GM12878 (cell line): ENCODE results near the gene SDS. TPM values are rescaled to one million over a fixed set of nuclear protein-coding genes. Genes with fewer than 3 reads are reported as not detected.
A peak's percentile ranks its signal among the peaks of the same experiment; 100 is the strongest.

Experiments used
- BACH1 ChIP-seq: fragments of 450-650 bp; IDR thresholded peaks from 2 replicates; pipeline ENCODE4 v1.6.1; 2017; ENCODE audit warnings: mild to moderate bottlenecking, borderline replicate concordance
- BHLHE40 ChIP-seq, 2 experiments: fragments of 450-650 bp in 1 of 2; IDR thresholded peaks; 2 replicates each; pipeline ENCODE4 v1.6.1; 2011 to 2017; ENCODE audit warnings: low read depth in 2 of 2, borderline replicate concordance in 1 of 2, improper control_type of control experiment in 1 of 2, low read length in 1 of 2, mild to moderate bottlenecking in 1 of 2
- BRCA1 ChIP-seq: IDR thresholded peaks from 2 replicates; pipeline ENCODE4 v1.6.1; 2011; ENCODE audit warnings: low read depth, low read length, improper control_type of control experiment
- CHD2 ChIP-seq: IDR thresholded peaks from 2 replicates; pipeline ENCODE4 v1.6.1; 2011; ENCODE audit warnings: low read depth, low read length, improper control_type of control experiment, borderline replicate concordance
- CREM ChIP-seq: IDR thresholded peaks from 2 replicates; pipeline ENCODE4 v1.6.1; 2014; ENCODE audit warnings: antibody characterized with exemption, low read depth
- DPF2 ChIP-seq: fragments of 450-650 bp; IDR thresholded peaks from 2 replicates; pipeline ENCODE4 v1.6.1; 2017; ENCODE audit warnings: mild to moderate bottlenecking
- EZH2 ChIP-seq: IDR thresholded peaks from 2 replicates; pipeline ENCODE4 v1.6.1; 2012; ENCODE audit warnings: low read depth, mild to moderate bottlenecking, control low read depth, inconsistent platforms, low read length, borderline replicate concordance; ENCODE audit not compliant: control insufficient read depth
- GABPA ChIP-seq: IDR thresholded peaks from 2 replicates; pipeline ENCODE4 v1.6.1; 2014; ENCODE audit warnings: antibody characterized with exemption, low read depth, mild to moderate bottlenecking, inconsistent platforms
- GATAD2B ChIP-seq: fragments of 450-650 bp; conservative IDR thresholded peaks from 2 replicates; pipeline ENCODE4 v1.6.1; 2017; ENCODE audit warnings: low read depth, mild to moderate bottlenecking, moderate library complexity
- HDAC2 ChIP-seq: fragments of 200-600 bp; sonication (generic); IDR thresholded peaks from 2 replicates; pipeline ENCODE4 v1.6.1; 2017
- IRF3 ChIP-seq: fragments of 450-650 bp; IDR thresholded peaks from 2 replicates; pipeline ENCODE4 v1.6.1; 2014; ENCODE audit warnings: mild to moderate bottlenecking
- NFYB ChIP-seq: IDR thresholded peaks from 2 replicates; pipeline ENCODE4 v1.6.1; 2011; ENCODE audit warnings: low read depth, mild to moderate bottlenecking, low read length, improper control_type of control experiment, moderate library complexity; ENCODE audit not compliant: insufficient read depth
- NKRF ChIP-seq: fragments of 450-650 bp; conservative IDR thresholded peaks from 2 replicates; pipeline ENCODE4 v1.6.1; 2017; ENCODE audit warnings: mild to moderate bottlenecking, moderate library complexity
- POLR2A ChIP-seq: IDR thresholded peaks from 2 replicates; pipeline ENCODE4 v1.6.1; 2011; ENCODE audit warnings: low read depth, mild to moderate bottlenecking, low read length
- SIN3A ChIP-seq: IDR thresholded peaks from 2 replicates; pipeline ENCODE4 v1.6.1; 2012; ENCODE audit warnings: low read depth, low read length, improper control_type of control experiment
- SMAD5 ChIP-seq: IDR thresholded peaks from 2 replicates; pipeline ENCODE4 v1.6.1; 2016; ENCODE audit warnings: antibody characterized with exemption, low read depth
- SP1 ChIP-seq: IDR thresholded peaks from one replicate; pipeline ENCODE4 v1.6.1; 2011; ENCODE audit warnings: low read depth, low read length
- SREBF2 ChIP-seq: IDR thresholded peaks from 2 replicates; pipeline ENCODE4 v1.6.1; 2012; ENCODE audit warnings: mild to moderate bottlenecking, low read length
- TAF1 ChIP-seq: IDR thresholded peaks from 2 replicates; pipeline ENCODE4 v1.6.1; 2011; ENCODE audit warnings: mild to moderate bottlenecking, low read depth, low read length, borderline replicate concordance
- TCF3 ChIP-seq: IDR thresholded peaks from 2 replicates; pipeline ENCODE4 v1.6.1; 2012; ENCODE audit warnings: low read depth, mild to moderate bottlenecking, low read length, borderline replicate concordance; ENCODE audit not compliant: insufficient read depth
- ZBTB4 ChIP-seq: fragments of 450-650 bp; formaldehyde crosslinking; IDR thresholded peaks from 2 replicates; pipeline ENCODE4 v1.4.0; 2022; ENCODE audit warnings: mild to moderate bottlenecking, moderate library complexity
- ZNF384 ChIP-seq: IDR thresholded peaks from 2 replicates; pipeline ENCODE4 v1.6.1; 2012; ENCODE audit warnings: low read depth, mild to moderate bottlenecking, low read length, improper control_type of control experiment, borderline replicate concordance
- polyA plus RNA-seq, 11 experiments: library from polyadenylated mRNA; depleted of rRNA in 4 of 11; unstranded in 6 of 11; stranded (reverse) in 5 of 11; fragments of >200 nt; fragmentation: Nextera tagmentation in 4 of 11; fragmentation: Illumina TruSeq in 1 of 11; extraction: Ambion mirVana in 4 of 11; extraction: Trizol in 1 of 11; gene quantifications; 1 replicate in 1 of 11; 2 replicates in 10 of 11; pipeline versions ENCODE4 v1.2.1 to v1.2.3, GENCODE V29; 2011 to 2016; ENCODE audit warnings: inconsistent platforms in 2 of 11, missing spikeins in 2 of 11, low read depth in 1 of 11
- total RNA-seq, 4 experiments: library from RNA; depleted of rRNA in 3 of 4; stranded (reverse); fragments of >200 nt in 3 of 4; fragmentation: Illumina TruSeq in 1 of 4; extraction: Trizol in 1 of 4; gene quantifications; 2 replicates each; pipeline versions ENCODE4 v1.2.1 to v1.2.3, GENCODE V29; 2013 to 2021
- TF ChIP-seq, protein P1 (sequence below): fragments of 450-650 bp; IDR thresholded peaks from 2 replicates; pipeline ENCODE4 v1.6.1; 2018; ENCODE audit warnings: borderline replicate concordance, mild to moderate bottlenecking; ENCODE audit not compliant: partially characterized antibody

The SDS gene
- total and polyA plus RNA-seq, 10 of the 15 experiments (the other 5 are each of a cell fraction or from before 2014, with no cell fraction given) = 0.18 TPM; not detected in 9

- peak; percentile 89 for TF ChIP-seq SIN3A
- no peak for TF ChIP-seq GABPA
- peak; percentile 89 for TF ChIP-seq ZNF384
- TF ChIP-seq, protein P1, sequence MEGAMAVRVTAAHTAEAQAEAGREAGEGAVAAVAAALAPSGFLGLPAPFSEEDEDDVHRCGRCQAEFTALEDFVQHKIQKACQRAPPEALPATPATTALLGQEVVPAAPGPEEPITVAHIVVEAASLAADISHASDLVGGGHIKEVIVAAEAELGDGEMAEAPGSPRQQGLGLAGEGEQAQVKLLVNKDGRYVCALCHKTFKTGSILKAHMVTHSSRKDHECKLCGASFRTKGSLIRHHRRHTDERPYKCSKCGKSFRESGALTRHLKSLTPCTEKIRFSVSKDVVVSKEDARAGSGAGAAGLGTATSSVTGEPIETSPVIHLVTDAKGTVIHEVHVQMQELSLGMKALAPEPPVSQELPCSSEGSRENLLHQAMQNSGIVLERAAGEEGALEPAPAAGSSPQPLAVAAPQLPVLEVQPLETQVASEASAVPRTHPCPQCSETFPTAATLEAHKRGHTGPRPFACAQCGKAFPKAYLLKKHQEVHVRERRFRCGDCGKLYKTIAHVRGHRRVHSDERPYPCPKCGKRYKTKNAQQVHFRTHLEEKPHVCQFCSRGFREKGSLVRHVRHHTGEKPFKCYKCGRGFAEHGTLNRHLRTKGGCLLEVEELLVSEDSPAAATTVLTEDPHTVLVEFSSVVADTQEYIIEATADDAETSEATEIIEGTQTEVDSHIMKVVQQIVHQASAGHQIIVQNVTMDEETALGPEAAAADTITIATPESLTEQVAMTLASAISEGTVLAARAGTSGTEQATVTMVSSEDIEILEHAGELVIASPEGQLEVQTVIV = no peak
- no peak for TF ChIP-seq NFYB
- TF ChIP-seq CHD2 = no peak
- peak; percentile 9; the same call in 1 of the 2 replicates for TF ChIP-seq TAF1
- peak; percentile 46 for TF ChIP-seq CREM
- no peak for TF ChIP-seq IRF3
- peak; percentile 70 for TF ChIP-seq SP1
- TF ChIP-seq SREBF2 = no peak
- no peak for TF ChIP-seq EZH2
- TF ChIP-seq HDAC2 = no peak
- TF ChIP-seq TCF3 = peak; percentile 89
- TF ChIP-seq GATAD2B = peak; percentile 69
- no peak for TF ChIP-seq BRCA1
- peak; percentile 92 for TF ChIP-seq NKRF
- peak; percentile 67 for TF ChIP-seq POLR2A
- TF ChIP-seq SMAD5 = no peak
- TF ChIP-seq BACH1 = peak; percentile 81
- peak; percentile 82 to 98 for TF ChIP-seq BHLHE40 (IDR thresholded peaks at IDR 0.05; ENCODE audit: borderline replicate concordance in 1 of 2, low read depth in 2 of 2, low read length in 1 of 2)
- TF ChIP-seq DPF2 = peak; percentile 79
- peak; percentile 87; the same call in 1 of the 2 replicates for TF ChIP-seq ZBTB4
These were observed 45.1 kb downstream of the SDS start, which contains the start of gene PLBD2 (continued) for GRCh38 chr12:113358381-113359132.
